Stimulated activated effector memory CD8-positive, alpha-beta T cell treated with anti-CD3 and anti-CD28 coated beads, Interleukin-12 subunit alpha, Interleukin-12 subunit beta, amount 100 ng/mL, for 72 hours (primary cell): ENCODE data around the gene SMARCA2.

Source experiments
- ATAC-seq: fragments of 150-1000 bp; cut with Tn5 transposase; 2 replicates; pipeline ENCODE4 v1.10.0; 2021
- DNase-seq, 2 donors: peaks; one replicate each; pipeline ENCODE4 v3.0.0; 2021 to 2022; ENCODE audit warnings: low spot score in 2 of 2
- H3K27ac Mint-ChIP-seq: one replicate; pipeline ENCODE4 v1.8.0; 2022; ENCODE audit warnings: mild to moderate bottlenecking, mixed read lengths
- H3K36me3 Mint-ChIP-seq: one replicate; pipeline ENCODE4 v1.8.0; 2022; ENCODE audit warnings: mild to moderate bottlenecking, mixed read lengths
- H3K4me1 Mint-ChIP-seq: one replicate; pipeline ENCODE4 v1.8.0; 2022; ENCODE audit warnings: mixed read lengths
- H3K4me3 Mint-ChIP-seq: one replicate; pipeline ENCODE4 v1.8.0; 2022; ENCODE audit warnings: mild to moderate bottlenecking, mixed read lengths
- H3K9me3 Mint-ChIP-seq: one replicate; pipeline ENCODE4 v1.8.0; 2022; ENCODE audit warnings: mixed read lengths

SMARCA2 gene

DNA sequence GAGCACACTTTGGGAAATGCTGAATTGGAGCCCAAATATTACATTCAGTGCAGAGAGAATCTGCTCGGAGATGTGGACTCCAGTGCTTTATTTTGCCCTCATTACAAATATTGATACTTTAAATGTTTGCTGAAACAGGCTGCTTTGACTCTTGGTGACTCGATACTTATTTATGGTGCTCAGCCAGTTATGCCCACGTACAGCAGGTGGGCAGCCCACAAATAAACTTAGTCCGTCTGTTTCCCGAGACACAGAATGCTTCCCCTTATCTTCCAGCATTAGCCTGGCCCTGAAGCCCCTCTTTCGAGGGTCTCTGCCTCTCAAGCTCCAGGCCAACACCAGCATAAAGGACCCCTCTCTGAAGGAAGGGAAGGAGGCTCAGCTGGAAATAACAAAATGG is 158.7 kb downstream of the SMARCA2 start:
- DNase-seq (no peak), ATAC-seq (no peak)
- H3K4me3 Mint-ChIP-seq, result no peak overlapping the region
- H3K36me3 Mint-ChIP-seq, result peaks cover 39% of the 10 kb centered on the region
- H3K27ac Mint-ChIP-seq, result peak overlapping the region; percentile 77
- peaks cover 16% of the 10 kb centered on the region for H3K4me1 Mint-ChIP-seq
- H3K9me3 Mint-ChIP-seq, result no peaks in the 10 kb centered on the region

- H3K4me1 Mint-ChIP-seq, result peaks cover 16% of the 10 kb centered on the region
- no peak overlapping the region for H3K4me3 Mint-ChIP-seq
- H3K27ac Mint-ChIP-seq, result peak overlapping the region; percentile 77
- peaks cover 36% of the 10 kb centered on the region for H3K36me3 Mint-ChIP-seq
- ATAC-seq, result no peak
- no peak for DNase-seq
- no peaks in the 10 kb centered on the region for H3K9me3 Mint-ChIP-seq
These were observed 159.2 kb downstream of the SMARCA2 start for GRCh38 chr9:2174306-2174705.

DNA sequence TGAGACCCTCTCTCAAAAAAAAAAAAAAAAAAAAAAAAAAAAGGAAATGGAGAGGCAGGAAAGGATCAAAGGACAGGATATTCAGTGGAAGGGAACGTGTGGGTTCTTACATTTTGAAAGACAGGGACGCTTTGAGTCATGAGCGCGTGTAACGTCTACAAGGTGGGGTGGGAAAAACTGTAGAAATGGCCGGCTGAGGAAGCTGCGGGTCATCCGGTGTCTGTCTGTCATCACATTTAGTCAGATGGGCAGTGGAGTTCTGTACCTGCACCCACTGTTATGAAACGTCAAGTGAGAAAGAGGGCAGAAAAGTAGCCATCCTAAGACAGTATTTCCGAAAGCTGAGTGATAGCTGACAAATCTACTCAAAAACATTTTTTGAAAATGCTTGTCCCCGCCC is 159.8 kb downstream of the SMARCA2 start:
- no peak overlapping the region for H3K4me3 Mint-ChIP-seq
- H3K36me3 Mint-ChIP-seq, result peaks cover 32% of the 10 kb centered on the region
- no peak for ATAC-seq
- H3K4me1 Mint-ChIP-seq, result peaks cover 16% of the 10 kb centered on the region
- no peak for DNase-seq
- H3K9me3 Mint-ChIP-seq, result no peaks in the 10 kb centered on the region
- H3K27ac Mint-ChIP-seq, result peak overlapping the region; percentile 37

DNA sequence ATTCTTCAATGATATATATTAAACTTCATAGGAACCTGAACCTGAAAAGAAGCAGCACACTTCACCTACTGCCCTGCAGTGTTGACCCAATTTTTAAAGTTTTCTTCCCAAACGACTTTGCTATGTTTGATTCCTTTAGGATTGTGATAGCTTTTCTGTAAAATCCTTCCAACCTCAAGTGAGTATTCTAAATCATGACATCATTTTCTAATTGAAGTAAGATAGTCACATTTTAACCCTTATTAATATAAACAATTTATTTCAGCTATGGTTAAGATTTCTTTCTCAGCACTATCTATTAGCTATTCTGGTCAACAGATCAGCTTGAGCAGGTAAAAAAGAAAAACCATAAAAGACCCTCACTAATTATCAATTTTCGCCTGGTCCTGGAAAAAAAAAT is 162.0 kb downstream of the SMARCA2 start:
- ATAC-seq, result no peak
- peaks cover 16% of the 10 kb centered on the region for H3K4me1 Mint-ChIP-seq
- no peak for DNase-seq
- H3K9me3 Mint-ChIP-seq, result no peaks in the 10 kb centered on the region
- no peak overlapping the region for H3K27ac Mint-ChIP-seq
- no peak overlapping the region for H3K4me3 Mint-ChIP-seq
- H3K36me3 Mint-ChIP-seq, result peaks cover 29% of the 10 kb centered on the region

DNA sequence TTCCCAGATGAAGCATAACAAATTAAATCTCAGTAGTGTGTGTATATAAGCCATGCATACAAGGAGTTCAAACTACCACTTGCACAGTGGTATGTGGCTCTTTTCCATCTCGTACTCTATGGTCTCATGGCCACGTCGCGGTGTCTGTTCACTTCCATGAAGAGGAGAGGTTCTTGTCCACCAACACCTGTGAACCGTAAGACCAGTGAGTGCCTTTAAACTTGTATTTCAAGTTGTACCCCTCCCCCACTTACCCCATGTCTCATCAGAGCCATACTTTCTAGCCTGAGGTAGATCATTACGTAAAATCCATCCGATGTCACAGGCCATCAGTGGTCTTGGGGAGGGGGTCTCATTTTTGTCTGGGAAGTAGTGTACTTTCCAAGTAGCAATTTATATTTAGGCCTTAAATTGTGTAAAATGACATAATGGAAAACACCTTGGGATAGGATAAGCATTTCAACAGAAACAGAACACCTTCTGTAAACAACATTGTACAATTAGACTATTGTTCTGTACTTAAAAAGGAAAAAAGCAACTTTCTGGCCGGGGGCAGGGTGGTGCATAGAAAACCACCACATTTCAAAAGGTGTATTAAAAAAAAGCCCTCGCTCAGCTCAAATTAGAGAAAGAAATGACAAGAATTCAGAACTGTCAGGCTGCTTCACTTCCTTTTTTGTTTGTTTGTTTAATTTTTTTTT is 163.0 kb downstream of the SMARCA2 start:
- Mint-ChIP-seq H3K4me3 (no peak overlapping the region), H3K36me3 (peaks cover 38% of the 10 kb centered on the region), H3K4me1 (peaks cover 7% of the 10 kb centered on the region), H3K27ac (peak overlapping the region; percentile 9), H3K9me3 (no peaks in the 10 kb centered on the region)
- DNase-seq (no peak), ATAC-seq (no peak)

GRCh38 chr9:2179567-2179966 is 164.4 kb downstream of the SMARCA2 start:
- H3K9me3 Mint-ChIP-seq, result no peaks in the 10 kb centered on the region
- DNase-seq, result no peak
- H3K27ac Mint-ChIP-seq, result peak overlapping the region; percentile 9
- peak; percentile 60 for ATAC-seq
- H3K4me3 Mint-ChIP-seq, result no peak overlapping the region
- H3K4me1 Mint-ChIP-seq, result peaks cover 6% of the 10 kb centered on the region
- H3K36me3 Mint-ChIP-seq, result peaks cover 48% of the 10 kb centered on the region

DNA sequence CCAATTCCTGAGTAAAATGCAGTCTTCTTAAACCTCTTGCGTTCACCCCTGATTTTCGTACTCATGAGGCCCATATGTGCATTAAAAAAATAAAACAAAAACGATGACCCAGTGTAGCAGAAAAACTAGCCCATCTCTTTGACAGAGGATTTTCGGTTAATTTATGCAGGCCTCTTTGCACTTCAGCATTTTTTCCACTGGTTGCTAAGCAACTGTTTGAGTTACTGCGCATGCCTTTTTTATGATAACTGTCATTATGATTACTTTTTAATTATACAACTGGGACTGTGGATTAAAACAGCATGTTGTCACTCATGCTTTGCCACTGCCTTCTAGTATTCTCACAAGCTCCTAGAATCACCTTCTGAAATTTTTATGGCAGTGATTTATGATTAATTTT is 165.0 kb downstream of the SMARCA2 start:
- no peak for ATAC-seq
- Mint-ChIP-seq H3K4me3 (no peak overlapping the region), H3K36me3 (peaks cover 48% of the 10 kb centered on the region), H3K4me1 (peaks cover under 1% of the 10 kb centered on the region), H3K9me3 (no peaks in the 10 kb centered on the region), H3K27ac (peak overlapping the region; percentile 9)
- DNase-seq, result no peak

DNA sequence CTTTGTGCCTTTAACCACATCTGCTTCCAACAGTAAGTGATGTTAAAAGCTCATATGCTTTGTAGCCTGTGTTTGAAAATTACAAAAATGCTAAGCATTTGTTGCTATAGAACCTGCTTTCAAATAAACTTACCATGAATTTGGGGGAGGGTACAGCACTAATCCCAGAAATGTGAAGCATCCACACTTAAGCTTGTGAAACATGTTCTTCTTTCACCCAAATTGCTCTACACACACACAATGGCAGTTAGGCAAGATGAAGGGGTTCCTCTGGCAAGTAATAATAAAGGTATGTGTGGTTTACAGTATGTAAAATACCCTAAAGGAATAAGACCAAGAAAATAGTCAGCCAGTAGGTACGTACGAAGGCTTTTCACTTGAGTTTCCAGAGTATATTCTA is 165.6 kb downstream of the SMARCA2 start:
- H3K27ac Mint-ChIP-seq, result no peak overlapping the region
- H3K36me3 Mint-ChIP-seq, result peaks cover 51% of the 10 kb centered on the region
- H3K4me1 Mint-ChIP-seq, result no peaks in the 10 kb centered on the region
- H3K9me3 Mint-ChIP-seq, result no peaks in the 10 kb centered on the region
- no peak overlapping the region for H3K4me3 Mint-ChIP-seq
- ATAC-seq (no peak), DNase-seq (no peak)

DNA sequence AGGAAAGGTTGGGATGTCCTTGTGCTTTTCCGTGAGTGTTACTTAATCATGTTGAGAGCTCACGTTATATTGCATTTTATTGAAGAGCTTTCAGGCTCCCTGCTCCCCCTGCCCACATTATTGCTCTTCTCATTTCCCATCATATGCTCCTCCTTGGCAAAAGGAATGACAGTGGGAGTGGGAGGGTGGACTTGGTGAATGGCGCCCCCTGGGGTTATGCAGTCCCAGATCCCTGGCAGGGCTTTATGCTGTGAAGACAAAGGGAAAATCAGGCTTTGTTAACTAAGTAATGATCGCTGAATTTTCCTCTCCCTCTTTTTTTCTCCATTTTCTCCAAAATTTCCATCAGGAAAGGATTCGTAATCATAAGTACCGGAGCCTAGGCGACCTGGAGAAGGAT is 166.6 kb downstream of the SMARCA2 start:
- no peak overlapping the region for H3K27ac Mint-ChIP-seq
- no peak for ATAC-seq
- H3K9me3 Mint-ChIP-seq, result no peaks in the 10 kb centered on the region
- DNase-seq, result no peak
- peaks cover 56% of the 10 kb centered on the region for H3K36me3 Mint-ChIP-seq
- no peak overlapping the region for H3K4me3 Mint-ChIP-seq
- no peaks in the 10 kb centered on the region for H3K4me1 Mint-ChIP-seq

DNA sequence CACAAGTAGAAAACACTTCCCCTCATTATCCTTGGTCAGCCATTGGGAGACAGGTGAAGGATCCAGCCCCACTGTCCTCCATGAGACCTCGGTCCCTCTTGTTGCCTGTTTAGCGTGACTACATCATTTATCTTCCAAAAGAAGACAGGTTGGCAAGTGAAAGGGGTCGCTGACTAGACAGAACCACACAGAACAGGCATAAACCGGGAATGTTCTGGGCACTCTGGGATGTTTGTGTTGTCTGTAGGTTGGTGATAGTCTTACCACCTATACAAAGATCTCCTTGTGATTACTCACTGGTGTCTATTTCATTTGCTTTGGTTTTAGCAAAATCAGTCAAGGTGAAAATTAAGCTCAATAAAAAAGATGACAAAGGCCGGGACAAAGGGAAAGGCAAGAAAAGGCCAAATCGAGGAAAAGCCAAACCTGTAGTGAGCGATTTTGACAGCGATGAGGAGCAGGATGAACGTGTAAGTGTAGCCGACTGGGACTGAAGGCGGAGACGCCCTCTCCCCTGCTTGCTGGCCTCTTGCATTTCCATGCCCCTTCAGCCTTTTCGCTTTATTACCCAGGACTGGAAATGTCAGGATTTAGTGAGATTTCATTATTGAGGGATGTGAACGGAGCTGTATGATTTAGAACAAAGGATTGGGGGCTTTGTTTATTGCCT is 175.9 kb downstream of the SMARCA2 start:
- DNase-seq (no peak), ATAC-seq (no peak)
- Mint-ChIP-seq H3K4me1 (peaks cover 5% of the 10 kb centered on the region), H3K27ac (peak overlapping the region; percentile 18), H3K36me3 (peaks cover 88% of the 10 kb centered on the region), H3K4me3 (no peak overlapping the region), H3K9me3 (no peaks in the 10 kb centered on the region)

DNA sequence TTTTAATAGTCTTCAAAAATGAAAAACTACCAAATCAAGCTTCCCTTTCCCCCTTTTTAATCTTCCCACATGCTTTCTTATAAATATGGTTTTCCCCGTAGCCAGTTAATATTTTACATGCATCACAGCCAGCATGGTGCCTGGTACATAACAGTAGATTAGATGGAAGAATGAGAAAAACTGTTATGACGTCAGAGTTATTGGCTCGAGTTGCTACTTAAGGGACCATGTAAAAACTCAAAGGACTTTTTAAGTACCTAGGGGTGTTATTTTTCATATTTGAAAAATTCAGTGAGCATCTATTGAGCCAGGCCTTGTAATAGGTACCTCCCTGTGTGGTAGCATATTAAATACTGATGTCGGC is 176.4 kb downstream of the SMARCA2 start:
- ATAC-seq (no peak), DNase-seq (no peak)
- H3K36me3 Mint-ChIP-seq, result peaks cover 88% of the 10 kb centered on the region
- H3K4me3 Mint-ChIP-seq, result no peak overlapping the region
- peak overlapping the region; percentile 18 for H3K27ac Mint-ChIP-seq
- no peaks in the 10 kb centered on the region for H3K9me3 Mint-ChIP-seq
- H3K4me1 Mint-ChIP-seq, result peaks cover 5% of the 10 kb centered on the region

DNA sequence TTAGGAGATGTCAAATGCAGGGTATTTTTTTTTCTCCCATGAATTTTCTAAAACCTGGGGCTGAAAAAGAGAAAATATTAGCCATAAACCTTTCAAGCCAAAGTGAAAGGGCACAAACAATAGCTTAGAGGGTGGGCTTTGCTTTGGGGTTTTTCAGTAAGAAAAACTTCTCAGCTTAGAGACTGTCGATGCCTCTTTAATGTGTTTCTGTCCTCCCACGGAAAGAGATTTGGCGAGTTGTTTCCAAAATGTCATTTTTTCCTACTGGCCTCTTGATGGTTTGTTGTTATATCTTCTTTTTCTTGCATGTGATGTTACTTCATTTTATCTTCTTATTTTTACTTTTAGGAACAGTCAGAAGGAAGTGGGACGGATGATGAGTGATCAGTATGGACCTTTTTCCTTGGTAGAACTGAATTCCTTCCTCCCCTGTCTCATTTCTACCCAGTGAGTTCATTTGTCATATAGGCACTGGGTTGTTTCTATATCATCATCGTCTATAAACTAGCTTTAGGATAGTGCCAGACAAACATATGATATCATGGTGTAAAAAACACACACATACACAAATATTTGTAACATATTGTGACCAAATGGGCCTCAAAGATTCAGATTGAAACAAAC is 177.3 kb downstream of the SMARCA2 start:
- DNase-seq (no peak), ATAC-seq (no peak)
- H3K4me1 Mint-ChIP-seq, result peaks cover 5% of the 10 kb centered on the region
- no peaks in the 10 kb centered on the region for H3K9me3 Mint-ChIP-seq
- H3K27ac Mint-ChIP-seq, result peak overlapping the region; percentile 18
- no peak overlapping the region for H3K4me3 Mint-ChIP-seq
- peaks cover 80% of the 10 kb centered on the region for H3K36me3 Mint-ChIP-seq

GRCh38 chr9:2193552-2193951 is 178.4 kb downstream of the SMARCA2 start:
- H3K9me3 Mint-ChIP-seq, result no peaks in the 10 kb centered on the region
- H3K27ac Mint-ChIP-seq, result no peak overlapping the region
- ATAC-seq (no peak), DNase-seq (no peak)
- H3K36me3 Mint-ChIP-seq, result peaks cover 75% of the 10 kb centered on the region
- H3K4me3 Mint-ChIP-seq, result no peak overlapping the region
- peaks cover 5% of the 10 kb centered on the region for H3K4me1 Mint-ChIP-seq

- Mint-ChIP-seq H3K4me3 (no peak overlapping the region), H3K4me1 (peaks cover 15% of the 10 kb centered on the region), H3K9me3 (peaks cover 3% of the 10 kb centered on the region), H3K36me3 (peaks cover 58% of the 10 kb centered on the region), H3K27ac (no peak overlapping the region)
- ATAC-seq, result no peak
- no peak for DNase-seq
These were observed 180.1 kb downstream of the SMARCA2 start for GRCh38 chr9:2195211-2195610.

- H3K27ac Mint-ChIP-seq, result no peak overlapping the region
- peaks cover 43% of the 10 kb centered on the region for H3K36me3 Mint-ChIP-seq
- H3K4me1 Mint-ChIP-seq, result peaks cover 15% of the 10 kb centered on the region
- no peak overlapping the region for H3K4me3 Mint-ChIP-seq
- ATAC-seq (no peak), DNase-seq (no peak)
- peaks cover 7% of the 10 kb centered on the region for H3K9me3 Mint-ChIP-seq
These were observed 181.6 kb downstream of the SMARCA2 start for GRCh38 chr9:2196757-2197156.
